A549 (cell line): ENCODE data around the gene CBFA2T3. TPM values are rescaled to one million over a fixed set of nuclear protein-coding genes. Genes with fewer than 3 reads are reported as not detected.
A peak's percentile ranks its signal among the peaks of the same experiment; 100 is the strongest.

ENCODE experiments used
- ATAC-seq, 2 experiments: fragments of 200-7000 bp in 1 of 2; fragments of >200 bp in 1 of 2; cut with Nextera tagmentation in 1 of 2; cut with Tn5 transposase in 1 of 2; 3 replicates each; pipeline versions ENCODE4 v1.8.0 to v1.9.1; 2018 to 2020; ENCODE audit warnings: mild to moderate bottlenecking in 1 of 2, moderate library complexity in 1 of 2
- CTCF ChIA-PET: fragments of 300-600 bp; sonication (Branson Sonifier 250); formaldehyde crosslinking; extraction: SDS; loops from one replicate; lab custom pipeline; 2021; ENCODE audit warnings: antibody characterized with exemption, inconsistent platforms; lab: Yijun Ruan, JAX
- POLR2A ChIA-PET: fragments of 350-600 bp; formaldehyde crosslinking; extraction: SDS; loops from one replicate; lab custom pipeline; 2021; ENCODE audit warnings: antibody characterized with exemption, inconsistent platforms; lab: Yijun Ruan, JAX
- DNase-seq, 2 experiments: peaks; one replicate each; pipeline versions ENCODE4 v3.0.0 to v3.0.0-alpha.2; 2011 to 2016; ENCODE audit warnings: low read depth in 1 of 2, low spot score in 1 of 2
- FAIRE-seq: peaks from 2 replicates; lab custom pipeline; 2011; peaks lifted over from hg19 to GRCh38; lab: Jason Lieb, UNC
- H3K27ac ChIP-seq, 2 experiments: fragments of >200 bp; sonication (Bioruptor Twin); formaldehyde crosslinking; 3 replicates each; pipeline ENCODE4 v1.5.1; 2016 to 2017
- H3K4me1 ChIP-seq: fragments of >200 bp; sonication (Bioruptor Twin); formaldehyde crosslinking; 3 replicates; pipeline ENCODE4 v1.6.1; 2016
- H3K4me2 ChIP-seq: fragments of >200 bp; sonication (Bioruptor Twin); formaldehyde crosslinking; 3 replicates; pipeline ENCODE4 v1.6.1; 2016
- H3K4me3 ChIP-seq: fragments of >200 bp; sonication (Bioruptor Twin); formaldehyde crosslinking; 3 replicates; pipeline ENCODE4 v1.5.1; 2016
- H3K9me3 ChIP-seq: fragments of >200 bp; sonication (Bioruptor Twin); formaldehyde crosslinking; 3 replicates; pipeline ENCODE4 v1.6.1; 2016
- ATOH8 ChIP-seq: fragments of 250-450 bp; sonication (Bioruptor Pico); IDR thresholded peaks from 2 replicates; pipeline ENCODE4 v1.5.0; 2020; ENCODE audit warnings: low read depth, mild to moderate bottlenecking, moderate library complexity
- BHLHE40 ChIP-seq: IDR thresholded peaks from 2 replicates; pipeline ENCODE4 v1.6.1; 2012; ENCODE audit warnings: low read depth, low read length, inconsistent platforms
- CBX8 ChIP-seq: fragments of 200-600 bp; sonication (generic); IDR thresholded peaks from 2 replicates; pipeline ENCODE4 v1.6.1; 2016
- CEBPB ChIP-seq, 2 experiments: fragments of >200 bp in 1 of 2; sonication (Bioruptor Twin) in 1 of 2; formaldehyde crosslinking in 1 of 2; IDR thresholded peaks; 2 replicates each; pipeline ENCODE4 v1.6.1; 2012 to 2016
- CHD2 ChIP-seq: fragments of 150-350 bp; IDR thresholded peaks from 2 replicates; pipeline ENCODE4 v1.6.1; 2014; ENCODE audit warnings: low read length; ENCODE audit not compliant: partially characterized antibody
- E2F6 ChIP-seq: IDR thresholded peaks from 2 replicates; pipeline ENCODE4 v1.6.1; 2012; ENCODE audit warnings: low read depth, borderline replicate concordance
- EHF ChIP-seq: fragments of 250-450 bp; sonication (Bioruptor Pico); IDR thresholded peaks from 2 replicates; pipeline ENCODE4 v1.5.0; 2020; ENCODE audit warnings: mild to moderate bottlenecking
- EHMT2 ChIP-seq: fragments of 200-600 bp; sonication (generic); IDR thresholded peaks from 2 replicates; pipeline ENCODE4 v1.6.1; 2016; ENCODE audit warnings: antibody characterized with exemption, low read depth, mild to moderate bottlenecking, moderate library complexity
- EP300 ChIP-seq, 2 experiments: fragments of >200 bp; sonication (Bioruptor Twin); formaldehyde crosslinking; IDR thresholded peaks; 2 replicates in 1 of 2; 3 replicates in 1 of 2; pipeline ENCODE4 v1.6.1; 2016 to 2017
- FOSB ChIP-seq: fragments of 250-450 bp; sonication (Bioruptor Pico); IDR thresholded peaks from 2 replicates; pipeline ENCODE4 v1.5.0; 2020; ENCODE audit warnings: mild to moderate bottlenecking, moderate library complexity
- HOXB5 ChIP-seq: fragments of 250-450 bp; sonication (Bioruptor Pico); IDR thresholded peaks from 2 replicates; pipeline ENCODE4 v1.5.0; 2020; ENCODE audit warnings: mild to moderate bottlenecking, moderate library complexity
- JUNB ChIP-seq: fragments of >200 bp; sonication (Bioruptor Twin); formaldehyde crosslinking; IDR thresholded peaks from 2 replicates; pipeline ENCODE4 v1.6.1; 2016
- KDM1A ChIP-seq: fragments of 200-600 bp; sonication (generic); IDR thresholded peaks from 2 replicates; pipeline ENCODE4 v1.6.1; 2016; ENCODE audit warnings: low read depth, mild to moderate bottlenecking
- KDM5A ChIP-seq: fragments of 200-600 bp; sonication (generic); IDR thresholded peaks from 2 replicates; pipeline ENCODE4 v1.6.1; 2016; ENCODE audit warnings: antibody characterized with exemption, mild to moderate bottlenecking
- MAX ChIP-seq: IDR thresholded peaks from 2 replicates; pipeline ENCODE4 v1.6.1; 2012
- NFE2L2 ChIP-seq: fragments of 150-350 bp; conservative IDR thresholded peaks from 2 replicates; pipeline ENCODE4 v1.6.1; 2014; ENCODE audit warnings: low read length
- POLR2AphosphoS2 ChIP-seq: conservative IDR thresholded peaks from 2 replicates; pipeline ENCODE4 v1.6.1; 2012; ENCODE audit warnings: low read length, improper control_type of control experiment, inconsistent platforms
- TFCP2L1 ChIP-seq: fragments of 250-450 bp; sonication (Bioruptor Pico); IDR thresholded peaks from 2 replicates; pipeline ENCODE4 v1.5.0; 2021; ENCODE audit warnings: mild to moderate bottlenecking
- ZFP36 ChIP-seq: fragments of 450-650 bp; IDR thresholded peaks from 2 replicates; pipeline ENCODE4 v1.6.1; 2014; ENCODE audit warnings: borderline replicate concordance; ENCODE audit not compliant: partially characterized antibody
- ZNF302 ChIP-seq: fragments of 250-450 bp; sonication (Bioruptor Pico); IDR thresholded peaks from 2 replicates; pipeline ENCODE4 v1.9.0; 2021; ENCODE audit warnings: inconsistent platforms, mild to moderate bottlenecking, moderate library complexity
- ZSCAN20 ChIP-seq: fragments of 250-450 bp; sonication (Bioruptor Pico); IDR thresholded peaks from 2 replicates; pipeline ENCODE4 v1.8.0; 2022; ENCODE audit warnings: mild to moderate bottlenecking, moderate library complexity
- WGBS: methylation state at CpG from one replicate; pipeline ENCODE4 v1.1.6; 2017; ENCODE audit errors: missing lambda C conversion rate; 5-methylcytosine and 5-hydroxymethylcytosine counted together
- polyA plus RNA-seq, 4 experiments: library from polyadenylated mRNA; depleted of rRNA in 3 of 4; stranded (reverse); fragments of >200 nt; fragmentation: RNase III in 1 of 4; extraction: RNeasy Plus Mini Kit Qiagen cat#74134 plus additional on column Dnase treatment in 1 of 4; gene quantifications; 2 replicates in 3 of 4; 3 replicates in 1 of 4; pipeline ENCODE4 v1.2.3, GENCODE V29; 2011 to 2017

The CBFA2T3 gene
- polyA plus RNA-seq, 2 of the 4 experiments (the other 2 are of a cell fraction), result 0.08 TPM; not detected in 1

- POLR2A ChIA-PET, result no interaction called here
- H3K9me3 ChIP-seq, result no peaks in the 10 kb centered on the region
- TF ChIP-seq FOSB (CRISPR knock-in tag) (no peak), BHLHE40 (no peak), CBX8 (no peak), ZFP36 (peak; percentile 95), EHMT2 (no peak), KDM5A (no peak)
- TF ChIP-seq, all 56 proteins: peak for 1
- H3K27ac ChIP-seq, result no peak overlapping the region
- no peak for DNase-seq
- ATAC-seq, result no peak
- FAIRE-seq, result no peak
- H3K4me3 ChIP-seq, result no peak overlapping the region
- CTCF ChIA-PET, result interaction anchor here (1.5 kb wide), 1 partner anchor 14 kb away, joined by 3 read pairs; no protein-coding TSS in a partner anchor
- no peaks in the 10 kb centered on the region for H3K4me1 ChIP-seq
- WGBS, result 59% methylated on average over 23 of the region's 29 CpGs
- no peak overlapping the region for H3K4me2 ChIP-seq
These were observed 5.5 kb downstream of the CBFA2T3 start for GRCh38 chr16:88971371-88972097.

- FAIRE-seq, result no peak
- CTCF ChIA-PET, result interaction anchor here (1.7 kb wide), 1 partner anchor 15 kb away, joined by 3 read pairs; no protein-coding TSS in a partner anchor
- POLR2A ChIA-PET, result no interaction called here
These were observed 6.4 kb downstream of the CBFA2T3 start for GRCh38 chr16:88970539-88971065.

GRCh38 chr16:88970050-88970449 lies 7.0 kb downstream of the CBFA2T3 start:
- H3K9me3 ChIP-seq, result no peaks in the 10 kb centered on the region
- H3K4me1 ChIP-seq, result no peaks in the 10 kb centered on the region
- POLR2A ChIA-PET, result no interaction called here
- H3K4me3 ChIP-seq, result no peak overlapping the region
- 74% methylated on average over 17 of the region's 20 CpGs for WGBS
- H3K4me2 ChIP-seq, result no peak overlapping the region
- DNase-seq (no peak), ATAC-seq (no peak), FAIRE-seq (no peak)
- no peak overlapping the region for H3K27ac ChIP-seq
- CTCF ChIA-PET, result interaction anchor here (1.7 kb wide), 1 partner anchor 15 kb away, joined by 3 read pairs; no protein-coding TSS in a partner anchor
- TF ChIP-seq NFE2L2, result no peak

More at GRCh38 chr16:88970539-88971065, 6.4 kb downstream of the CBFA2T3 start:
- H3K9me3 ChIP-seq, result no peaks in the 10 kb centered on the region
- TF ChIP-seq HOXB5 (no peak), BHLHE40 (no peak), ATOH8 (CRISPR knock-in tag) (no peak), E2F6 (no peak), MAX (no peak), KDM1A (no peak), JUNB (no peak), EHF (CRISPR knock-in tag) (no peak), ZNF302 (CRISPR knock-in tag) (no peak), NFE2L2 (no peak), POLR2AphosphoS2 (no peak), EP300 (IDR thresholded peaks at IDR 0.05) (no peak), CHD2 (no peak), CEBPB (IDR thresholded peaks at IDR 0.05) (no peak), FOSB (CRISPR knock-in tag) (no peak), TFCP2L1 (no peak), ZSCAN20 (no peak)
- TF ChIP-seq, all 56 proteins: peak for 0
- H3K4me1 ChIP-seq, result no peaks in the 10 kb centered on the region
- DNase-seq (no peak), ATAC-seq (no peak; a peak in 1 of 6 replicates)
- no peak overlapping the region for H3K27ac ChIP-seq
- no peak overlapping the region for H3K4me3 ChIP-seq
- 69% methylated on average over 16 of the region's 31 CpGs for WGBS
- H3K4me2 ChIP-seq, result no peak overlapping the region
